ENCODE measurements around the gene PLEKHA8. TPM values are rescaled to one million over a fixed set of nuclear protein-coding genes. Genes with fewer than 3 reads are reported as not detected.
A peak's percentile ranks its signal among the peaks of the same experiment; 100 is the strongest.

The PLEKHA8 gene
- total and polyA plus RNA-seq, 8 donors = 2.2 to 18.5 (median 6.0) TPM

- H3K4me1 ChIP-seq = peaks cover 0 to 16% (median 10%) of the 10 kb centered on the region in 4 donors
- no peaks in the 10 kb centered on the region for H3K27me3 ChIP-seq
- DNase-seq = no peak
- H3K27ac ChIP-seq = no peak overlapping the region
- 74 to 93% (median 84%) methylated on average over 8 of the region's 8 CpGs for WGBS, 5 donors
- TF ChIP-seq EP300 (IDR thresholded peaks at IDR 0.05) (no peak), CTCF (IDR thresholded peaks at IDR 0.05) (no peak), POLR2AphosphoS5 (IDR thresholded peaks at IDR 0.05) (no peak), POLR2A (IDR thresholded peaks at IDR 0.05) (no peak)
- no peaks in the 10 kb centered on the region for H3K9me3 ChIP-seq
- H3K4me3 ChIP-seq = no peak overlapping the region
- H3K36me3 ChIP-seq = peaks cover 5 to 65% (median 57%) of the 10 kb centered on the region in 4 donors
- intact Hi-C loops (cut with DNase I; ENCODE audit: low total_unique reads) = no loop called here
These were observed 127.3 kb downstream of the PLEKHA8 start for GRCh38 chr7:30155481-30155880.

GRCh38 chr7:30157204-30157603 lies 129.0 kb downstream of the PLEKHA8 start:
- H3K9me3 ChIP-seq = no peaks in the 10 kb centered on the region
- no peak overlapping the region for H3K4me3 ChIP-seq
- peaks cover 3 to 48% (median 44%) of the 10 kb centered on the region in 4 donors for H3K36me3 ChIP-seq
- TF ChIP-seq POLR2AphosphoS5 (IDR thresholded peaks at IDR 0.05) = no peak
- TF ChIP-seq EP300 (IDR thresholded peaks at IDR 0.05) = no peak
- no peak for TF ChIP-seq CTCF (IDR thresholded peaks at IDR 0.05)
- TF ChIP-seq POLR2A (IDR thresholded peaks at IDR 0.05) = no peak
- intact Hi-C loops (cut with DNase I; ENCODE audit: low total_unique reads) = no loop called here
- no peak overlapping the region for H3K27ac ChIP-seq
- H3K27me3 ChIP-seq = no peaks in the 10 kb centered on the region
- peaks cover 0 to 21% (median 10%) of the 10 kb centered on the region in 4 donors for H3K4me1 ChIP-seq
- WGBS, 5 donors = 85 to 96% (median 85%) methylated on average over 9 of the region's 9 CpGs
- DNase-seq = peak in 1 of 2 donors; percentile 36

- TF ChIP-seq CTCF (IDR thresholded peaks at IDR 0.05) = no peak
- peaks cover 0 to 33% (median 29%) of the 10 kb centered on the region in 4 donors for H3K36me3 ChIP-seq
- H3K9me3 ChIP-seq = no peaks in the 10 kb centered on the region
- DNase-seq = peak in 1 of 2 donors; percentile 42
- 69 to 91% (median 82%) methylated on average over 4 of the region's 4 CpGs for WGBS, 5 donors
- H3K4me3 ChIP-seq = no peak overlapping the region
- H3K27ac ChIP-seq = peak overlapping the region in 1 of 5 donors; percentile 60
- H3K4me1 ChIP-seq = peaks cover 11 to 40% (median 29%) of the 10 kb centered on the region in 4 donors
- H3K27me3 ChIP-seq = no peaks in the 10 kb centered on the region
- intact Hi-C loops (cut with DNase I; ENCODE audit: low total_unique reads) = no loop called here
These were observed 131.0 kb downstream of the PLEKHA8 start for GRCh38 chr7:30159163-30159562.

GRCh38 chr7:30159698-30160143 lies 131.5 kb downstream of the PLEKHA8 start:
- DNase-seq = peak; percentile 56 to 77
- TF ChIP-seq CTCF (IDR thresholded peaks at IDR 0.05) (peak in 1 of 7 experiments; percentile 11), EP300 (IDR thresholded peaks at IDR 0.05) (no peak)
- Histone ChIP-seq H3K27ac (peak overlapping the region in 3 of 5 donors; percentile 44 to 60 (median 50)), H3K9me3 (no peaks in the 10 kb centered on the region), H3K4me1 (peaks cover 11 to 46% (median 34%) of the 10 kb centered on the region in 4 donors), H3K4me3 (no peak overlapping the region), H3K36me3 (peaks cover 0 to 28% (median 23%) of the 10 kb centered on the region in 4 donors), H3K27me3 (no peaks in the 10 kb centered on the region)
- intact Hi-C loops (cut with DNase I; ENCODE audit: low total_unique reads) = loop anchor here (10.0 kb wide), 1 partner anchor 255 kb away; no protein-coding TSS in a partner anchor
- 36 to 47% (median 44%) methylated on average over 6 of the region's 6 CpGs for WGBS, 5 donors
